Stimulated activated CD8-positive, alpha-beta memory T cell treated with anti-CD3 and anti-CD28 coated beads, Interleukin-15, amount 100 ng/mL, for 1 hour (primary cell): ENCODE results near the gene MIOS.
A peak's percentile ranks its signal among the peaks of the same experiment; 100 is the strongest.

Source experiments
- DNase-seq: peaks from one replicate; pipeline ENCODE4 v3.0.0-alpha.2; 2020; ENCODE audit warnings: low read depth

MIOS gene

DNA sequence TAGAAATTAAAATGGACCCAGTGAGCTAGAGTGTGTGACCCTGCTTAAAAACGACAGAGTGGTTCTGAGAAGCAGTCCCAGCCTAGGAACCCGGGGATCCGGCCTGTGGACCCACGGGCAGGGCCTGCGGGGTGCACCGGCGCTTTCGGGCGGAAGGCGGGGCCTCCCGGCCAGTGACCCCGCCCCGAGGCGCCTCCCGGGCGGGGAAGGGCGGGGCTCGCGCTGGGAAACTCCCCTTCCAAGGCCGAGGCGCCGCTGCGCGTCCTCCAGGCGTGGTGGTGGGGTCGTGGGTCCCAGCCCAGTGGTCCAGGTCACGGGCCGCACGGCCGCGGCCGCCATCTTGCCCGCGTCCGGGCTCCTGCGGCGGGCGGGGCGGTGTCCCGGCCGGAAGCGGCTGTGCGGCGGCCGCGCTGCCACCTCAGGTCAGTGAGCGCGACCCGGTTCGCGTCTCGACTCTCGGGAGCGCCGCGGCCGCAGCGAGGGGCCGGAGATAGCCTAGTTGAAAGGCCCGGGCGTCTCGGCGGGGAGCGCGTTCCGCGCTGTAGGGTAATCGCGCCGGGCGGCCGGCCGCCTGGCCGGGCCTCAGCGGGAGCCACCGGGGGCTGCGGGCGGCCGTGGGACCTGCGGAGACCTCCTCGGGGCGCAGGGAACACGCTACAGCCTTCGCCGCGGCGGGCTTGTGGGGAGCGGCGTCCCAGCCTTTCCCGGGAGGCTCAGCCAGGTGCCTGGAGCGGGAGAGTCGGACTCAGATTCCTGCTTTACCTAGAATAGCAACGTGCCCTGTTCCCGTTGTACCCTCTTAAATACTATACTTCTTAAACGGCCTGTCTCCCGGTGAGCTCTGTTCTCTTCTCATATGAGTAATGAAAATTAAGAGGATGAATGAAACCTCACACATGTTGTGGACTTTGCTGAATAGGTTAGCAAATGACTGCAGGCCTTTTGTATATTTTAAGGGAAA is at the start of gene MIOS:
TSS of gene MIOS (plus strand) at position 234 of the 961 bp plus-strand sequence. CDS start 5,592 bp downstream, outside the sequence.
- peak; percentile 53 for DNase-seq

DNA sequence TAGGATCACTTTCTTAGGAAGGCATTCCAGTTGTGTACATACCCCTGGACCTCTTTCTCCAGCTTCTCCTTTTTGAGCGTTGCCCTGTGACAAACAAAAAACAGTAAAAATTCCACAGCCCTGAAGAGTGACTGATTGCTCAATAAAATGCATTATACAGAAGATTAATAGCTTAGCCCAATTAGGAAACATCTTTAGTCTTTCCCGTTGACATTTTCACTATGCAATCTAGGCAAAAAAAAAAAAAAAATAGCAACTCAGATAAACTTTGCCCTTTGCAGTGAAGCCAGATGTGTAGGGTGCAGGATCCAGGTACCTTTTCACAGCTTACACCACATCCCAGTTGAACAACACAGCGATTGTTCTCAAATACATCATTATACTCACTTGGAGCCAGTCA is 48.9 kb upstream of the MIOS start:
- no peak for DNase-seq

DNA sequence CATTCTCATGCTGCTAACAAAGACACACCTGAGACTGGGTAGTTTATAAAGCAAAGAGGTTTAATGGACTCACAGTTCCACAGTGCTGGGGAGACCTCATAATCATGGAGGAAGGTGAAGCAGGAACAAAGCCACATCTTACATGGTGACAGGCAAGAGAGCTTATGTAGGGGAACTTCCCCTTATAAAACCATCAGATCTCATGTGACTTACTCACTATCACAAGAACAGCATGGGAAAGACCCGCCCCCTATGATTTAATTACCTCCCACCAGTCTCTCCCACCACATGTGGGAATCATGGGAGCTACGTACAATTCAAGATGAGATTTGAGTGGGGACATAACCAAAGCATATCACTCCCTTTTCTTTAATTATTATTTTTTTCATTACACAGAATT is 47.6 kb upstream of the MIOS start:
- no peak for DNase-seq

DNA sequence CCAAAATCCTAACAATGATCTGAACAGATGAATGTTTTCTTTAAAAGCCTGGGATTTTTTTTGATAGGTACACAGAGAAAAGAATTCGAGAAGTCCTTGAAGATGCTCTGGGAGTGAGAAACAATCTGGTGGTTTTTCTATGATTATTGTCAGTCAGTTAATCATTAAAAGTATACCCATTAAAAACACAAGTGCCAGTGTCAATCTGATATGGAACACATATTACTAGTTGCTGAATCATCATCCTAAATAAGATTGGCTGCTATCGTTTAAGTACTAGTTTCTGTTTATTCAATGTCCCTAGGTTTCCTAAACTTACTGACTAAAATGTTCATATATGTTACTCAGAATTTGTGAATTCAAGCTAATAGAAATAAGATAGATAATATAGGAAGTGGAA is 47.2 kb upstream of the MIOS start:
- DNase-seq = no peak

DNA sequence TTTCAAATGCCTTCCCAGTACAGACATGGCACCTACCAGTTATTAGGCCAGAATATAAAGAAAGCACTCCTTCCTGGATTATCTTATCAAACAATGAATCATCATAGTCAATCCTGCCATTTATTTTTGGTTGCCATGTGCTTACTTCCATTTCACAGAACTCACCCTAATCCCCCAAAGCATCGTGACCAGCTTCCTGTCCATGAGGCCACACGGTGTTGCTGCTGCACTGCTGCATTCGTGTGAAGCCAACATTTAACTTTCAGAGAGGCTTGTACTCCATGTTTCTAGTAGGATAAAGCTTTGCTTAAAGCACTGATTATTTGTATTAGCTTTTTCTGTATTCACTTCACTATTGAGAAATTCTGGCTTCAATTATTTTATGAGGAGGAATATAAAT is 45.4 kb upstream of the MIOS start:
- DNase-seq = no peak

DNA sequence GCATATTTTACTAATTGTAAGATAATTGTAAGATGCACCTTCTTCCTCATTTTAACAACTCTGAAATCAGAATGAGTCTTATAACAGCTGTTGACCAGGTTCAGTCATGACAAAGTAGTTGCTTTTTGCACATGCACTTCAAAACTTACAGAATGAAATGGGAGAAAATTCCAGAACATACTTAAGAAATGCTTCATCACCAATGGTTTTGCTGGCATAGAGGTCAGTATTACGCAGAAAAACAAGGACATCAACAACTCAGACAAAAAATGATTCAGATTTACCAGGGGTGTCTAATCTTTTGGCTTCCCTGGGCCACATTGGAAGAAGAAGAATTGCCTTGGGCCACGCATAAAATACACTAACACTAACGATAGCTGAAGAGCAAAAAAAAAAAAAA is 44.3 kb upstream of the MIOS start:
- DNase-seq = no peak

- DNase-seq = no peak
Observed at GRCh38 chr7:7524121-7524520, 42.6 kb upstream of the MIOS start.

- DNase-seq = no peak
Observed at GRCh38 chr7:7526006-7526405, 40.7 kb upstream of the MIOS start.

GRCh38 chr7:7527047-7527446 is 39.6 kb upstream of the MIOS start:
- DNase-seq = no peak

DNA sequence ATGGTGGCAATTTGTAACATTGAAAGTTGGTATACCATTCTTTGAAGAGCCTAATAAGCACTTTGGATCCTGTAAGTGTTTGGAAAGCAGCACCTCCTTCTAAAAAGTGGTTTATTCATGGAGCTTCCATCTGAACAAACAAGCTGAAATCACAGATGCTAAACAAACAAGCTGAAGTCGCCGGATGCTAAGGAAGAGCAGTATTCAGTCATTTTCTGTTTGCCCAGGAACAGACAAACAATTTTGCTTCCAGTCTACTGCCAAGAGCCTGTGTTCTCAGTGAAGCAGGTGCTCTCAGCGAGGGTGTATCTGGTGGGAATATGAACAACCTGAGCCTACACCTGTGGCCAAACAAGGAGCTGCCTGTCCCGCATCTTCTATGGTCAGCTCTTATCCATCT is 37.4 kb upstream of the MIOS start:
- no peak for DNase-seq

DNA sequence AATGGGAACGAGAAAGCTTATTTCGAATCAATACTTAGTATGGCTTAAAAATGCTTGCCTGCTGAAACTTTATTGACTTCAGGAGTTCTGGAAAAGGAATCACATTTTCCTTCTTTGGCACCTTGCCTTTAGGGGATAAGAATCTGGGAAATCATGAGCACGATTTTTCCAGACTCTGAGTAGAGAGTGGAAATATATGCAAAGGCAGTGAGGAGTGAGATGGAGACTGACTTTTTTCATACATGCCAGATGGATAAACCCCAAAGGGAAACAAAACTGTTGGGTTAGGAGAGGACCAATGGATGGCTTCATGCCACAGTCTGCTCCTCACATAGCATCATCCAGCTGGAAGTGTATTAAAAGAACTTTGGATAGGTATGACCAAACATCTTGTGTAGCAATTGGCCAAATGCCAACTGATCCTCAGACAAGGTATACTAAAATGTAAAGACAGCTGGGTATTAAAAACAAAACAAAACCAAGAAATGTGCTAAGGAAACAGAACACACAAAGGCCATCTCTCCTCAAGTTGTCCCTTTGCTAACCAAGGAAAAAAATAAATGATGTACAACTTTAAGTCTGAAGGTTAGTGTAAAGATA is 32.8 kb upstream of the MIOS start:
- no peak for DNase-seq

DNA sequence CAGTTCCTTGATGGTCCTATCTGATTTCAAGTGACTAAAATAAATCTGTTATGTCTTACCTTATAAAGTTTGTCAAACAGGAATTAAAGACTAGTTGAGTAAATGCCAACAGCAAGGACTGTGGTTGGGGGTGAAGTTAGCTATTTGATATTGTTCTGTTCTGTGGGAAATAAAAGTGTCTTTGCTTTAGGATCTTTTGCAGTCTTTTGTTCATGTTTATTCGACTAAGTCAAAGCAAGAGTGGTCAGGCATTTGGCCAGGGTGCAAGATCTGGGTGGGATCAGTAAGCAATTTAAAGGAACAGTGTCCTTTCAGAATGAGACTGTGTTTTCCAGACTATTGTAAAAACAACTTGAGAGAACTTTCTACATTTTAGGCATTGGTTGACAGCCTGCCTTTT is 31.0 kb upstream of the MIOS start, which contains the start of gene COL28A1:
TSS of gene COL28A1 (minus strand) at position 183 of the 400 bp plus-strand sequence. CDS start 2,998 bp downstream, outside the sequence.
- DNase-seq = no peak

DNA sequence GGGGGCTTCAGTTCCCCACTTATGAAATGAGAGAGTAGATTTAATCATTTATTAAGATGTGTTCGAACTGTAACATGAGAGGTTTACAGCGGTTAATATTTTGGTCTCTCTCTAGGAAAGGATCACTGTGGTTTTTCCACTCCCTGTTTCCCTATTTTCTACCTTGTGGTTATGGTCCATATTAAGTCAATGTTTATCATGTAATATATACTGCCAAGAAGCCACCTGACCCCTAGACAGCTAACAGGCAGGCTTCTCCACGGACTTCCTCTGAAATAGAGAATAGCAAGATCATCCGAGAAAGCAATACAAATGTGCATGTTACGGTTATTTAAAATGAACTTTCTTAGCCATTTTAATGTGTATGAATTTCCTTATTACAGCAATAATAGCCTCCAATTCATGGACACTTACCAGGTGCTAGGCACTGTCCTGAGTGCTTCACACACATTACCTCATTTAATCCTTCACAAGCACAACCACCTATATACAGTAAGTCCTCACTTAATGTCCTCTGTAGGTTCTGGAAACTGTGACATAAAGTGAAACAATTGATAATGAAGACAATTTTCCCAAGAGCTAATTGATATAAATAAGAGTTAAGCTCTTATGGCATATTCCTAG is 30.2 kb upstream of the MIOS start:
- no peak for DNase-seq

- DNase-seq = no peak
Observed at GRCh38 chr7:7537711-7538110, 29.0 kb upstream of the MIOS start.

DNA sequence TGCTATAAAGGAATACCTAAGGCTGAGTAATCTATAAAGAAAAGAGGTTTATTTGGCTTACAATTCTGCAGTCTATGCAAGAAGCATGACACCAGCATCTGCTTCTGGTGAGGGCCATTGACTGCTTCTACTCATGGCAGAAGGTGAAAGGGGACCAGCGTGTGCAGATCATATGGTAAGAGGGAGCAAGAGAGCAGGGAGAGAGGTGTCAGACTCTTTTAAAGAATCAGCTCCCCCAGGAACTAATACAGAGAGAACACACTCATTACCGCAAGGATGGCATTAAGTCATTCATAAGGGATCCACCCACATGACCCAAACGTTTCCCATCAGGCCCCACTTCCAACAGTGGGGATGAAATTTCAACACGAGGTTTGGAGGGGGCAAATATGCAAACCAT is 27.5 kb upstream of the MIOS start:
- no peak for DNase-seq

- DNase-seq = no peak
Observed at GRCh38 chr7:7539711-7540110, 27.0 kb upstream of the MIOS start.

- no peak for DNase-seq
Observed at GRCh38 chr7:7542251-7542835, 24.3 kb upstream of the MIOS start.

- DNase-seq = no peak
Observed at GRCh38 chr7:7548407-7548806, 18.3 kb upstream of the MIOS start.

DNA sequence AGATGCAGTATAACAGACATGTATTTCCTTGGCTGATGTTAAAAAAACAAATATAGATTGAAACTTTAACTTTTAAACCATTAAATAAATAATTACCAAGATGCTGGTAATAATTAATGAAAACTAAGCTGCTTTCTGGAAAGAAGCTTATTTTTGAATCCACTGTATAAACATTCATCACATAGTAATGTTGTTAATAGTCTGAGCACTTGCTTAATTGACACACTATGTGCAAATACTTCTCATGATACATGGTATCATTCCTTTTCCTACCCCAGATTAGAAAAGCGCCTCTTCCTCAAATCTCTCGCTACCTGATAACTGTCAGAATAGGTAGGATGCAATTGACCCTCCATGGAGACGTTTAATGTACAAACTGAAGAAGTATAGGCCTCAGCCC is 16.0 kb upstream of the MIOS start:
- no peak for DNase-seq

DNA sequence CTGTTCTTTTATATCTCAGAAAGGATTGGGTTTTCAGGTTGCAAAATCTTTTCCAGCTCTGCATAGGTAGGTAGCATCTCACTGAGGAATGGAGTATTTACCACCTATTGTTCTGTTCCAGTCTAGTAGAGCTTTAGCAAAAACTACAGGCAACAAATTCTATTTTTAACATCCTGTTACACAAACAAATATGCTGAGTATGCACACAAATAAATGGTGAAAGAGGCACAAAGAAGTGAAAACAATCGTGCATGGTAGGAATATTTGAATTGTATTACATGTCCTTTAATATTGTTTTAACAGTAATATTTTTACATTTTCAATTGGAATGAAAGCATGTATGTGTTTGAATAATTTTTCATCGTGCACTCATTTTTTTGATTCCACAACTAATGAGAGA is 14.5 kb upstream of the MIOS start:
- no peak for DNase-seq

GRCh38 chr7:7553386-7553785 is 13.3 kb upstream of the MIOS start:
- no peak for DNase-seq

- DNase-seq = no peak
Observed at GRCh38 chr7:7554021-7554432, 12.7 kb upstream of the MIOS start.
